Measurements from ENCODE around the gene TECPR2.
"Not testable (repeated sequence)": the region's sequence is repeated elsewhere in the genome, so short reads cannot be mapped to it uniquely, and the experiment has no call there.

The TECPR2 gene

GRCh38 chr14:102538602-102539543 is 176.1 kb downstream of the TECPR2 start:
- DNase-seq (ENCODE audit: low spot score), result no peak
- Histone ChIP-seq H3K4me3 (no peak overlapping the region), H3K27ac (no peak overlapping the region)
- TF ChIP-seq CTCF (IDR thresholded peaks at IDR 0.05), result no peak

GRCh38 chr14:102539544-102540314 is 177.0 kb downstream of the TECPR2 start:
- Histone ChIP-seq H3K27ac (no peak overlapping the region), H3K4me3 (no peak overlapping the region)
- DNase-seq (ENCODE audit: low spot score), result no peak
- TF ChIP-seq CTCF (IDR thresholded peaks at IDR 0.05), result no peak

GRCh38 chr14:102540315-102541028 is 177.7 kb downstream of the TECPR2 start:
- TF ChIP-seq CTCF (IDR thresholded peaks at IDR 0.05), result no peak
- DNase-seq (ENCODE audit: low spot score), result no peak
- no peak overlapping the region for H3K27ac ChIP-seq
- H3K4me3 ChIP-seq, result no peak overlapping the region

- H3K4me3 ChIP-seq, H3K27ac ChIP-seq: not testable (repeated sequence)
Measured at GRCh38 chr14:102541029-102541491, 178.3 kb downstream of the TECPR2 start.

GRCh38 chr14:102541771-102542170 is 179.0 kb downstream of the TECPR2 start:
- TF ChIP-seq CTCF (IDR thresholded peaks at IDR 0.05), result no peak
- no peak for DNase-seq (ENCODE audit: low spot score)
- H3K27ac ChIP-seq, result no peak overlapping the region
- no peak overlapping the region for H3K4me3 ChIP-seq

More at GRCh38 chr14:102541029-102541491, 178.3 kb downstream of the TECPR2 start:
- DNase-seq (ENCODE audit: low spot score), result not testable (repeated sequence)

GRCh38 chr14:102544046-102544746 is 181.5 kb downstream of the TECPR2 start:
- TF ChIP-seq CTCF (IDR thresholded peaks at IDR 0.05), result no peak
- Histone ChIP-seq H3K27ac (no peak overlapping the region), H3K4me3 (peak overlapping the region; percentile 59)
- no peak for DNase-seq (ENCODE audit: low spot score)

All from coronary artery (tissue), 2 donors.